Inferior parietal cortex (tissue), 1 donor: ENCODE data around the gene CDCA8.

ENCODE experiments used
- DNase-seq: peaks from one replicate; pipeline ENCODE4 v3.0.0-alpha.2; 2016; ENCODE audit errors: extremely low spot score

The CDCA8 gene

DNA sequence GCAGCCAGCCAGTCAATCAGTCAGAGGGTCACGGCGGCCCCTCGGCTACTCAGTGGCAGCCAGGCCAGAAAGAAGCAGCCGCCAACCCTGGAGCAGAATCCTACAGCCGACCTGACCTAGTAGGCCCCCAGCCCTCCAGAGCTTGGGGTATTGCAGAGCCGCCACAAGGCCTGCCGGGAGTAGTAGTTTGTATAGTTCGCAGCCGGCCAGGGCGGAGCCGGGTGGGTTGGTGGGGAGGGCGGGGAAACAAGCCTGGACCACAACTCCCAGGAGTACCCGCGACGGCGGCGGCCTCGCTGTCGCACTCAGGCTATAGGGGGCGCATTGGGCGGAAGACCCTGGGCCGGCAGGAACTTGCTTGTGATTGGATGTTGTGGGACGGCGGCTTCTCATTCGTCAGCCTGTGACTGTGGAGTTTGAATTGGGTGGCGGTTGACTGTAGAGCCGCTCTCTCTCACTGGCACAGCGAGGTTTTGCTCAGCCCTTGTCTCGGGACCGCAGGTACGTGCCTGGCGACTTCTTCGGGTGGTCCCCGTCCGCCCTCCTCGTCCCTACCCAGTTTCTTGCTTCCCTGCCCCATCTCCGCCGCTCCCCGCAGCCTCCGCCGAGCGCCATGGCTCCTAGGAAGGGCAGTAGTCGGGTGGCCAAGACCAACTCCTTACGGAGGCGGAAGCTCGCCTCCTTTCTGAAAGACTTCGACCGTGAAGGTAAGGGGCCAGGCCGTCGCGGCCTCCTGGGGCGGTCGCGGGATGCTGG, at the start of gene CDCA8:
Gene CDCA8 (plus strand): TSS at position 439 of the 756 bp plus-strand sequence. CDS start 175 bp downstream, at position 614.
- DNase-seq = peak; percentile 96

DNA sequence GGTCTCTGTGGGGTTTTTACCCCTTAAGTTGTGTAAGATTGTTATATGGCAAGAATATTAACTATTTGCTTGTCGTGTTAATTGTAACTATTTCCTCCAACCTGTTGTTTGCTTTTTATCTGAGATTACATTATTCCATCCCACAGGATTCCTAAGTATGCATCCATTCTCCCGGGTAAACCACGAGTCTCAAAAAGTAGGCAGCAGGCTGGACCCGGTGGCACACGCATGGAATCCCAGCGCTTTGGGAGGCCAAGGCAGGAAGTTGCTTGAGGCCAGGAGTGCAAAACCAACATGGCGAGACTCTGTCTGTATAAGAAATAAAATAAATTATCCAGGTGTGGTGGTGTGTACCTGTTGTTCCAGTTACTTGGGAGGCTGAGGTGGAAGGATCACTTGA, 45.0 kb upstream of the CDCA8 start:
- DNase-seq = no peak

DNA sequence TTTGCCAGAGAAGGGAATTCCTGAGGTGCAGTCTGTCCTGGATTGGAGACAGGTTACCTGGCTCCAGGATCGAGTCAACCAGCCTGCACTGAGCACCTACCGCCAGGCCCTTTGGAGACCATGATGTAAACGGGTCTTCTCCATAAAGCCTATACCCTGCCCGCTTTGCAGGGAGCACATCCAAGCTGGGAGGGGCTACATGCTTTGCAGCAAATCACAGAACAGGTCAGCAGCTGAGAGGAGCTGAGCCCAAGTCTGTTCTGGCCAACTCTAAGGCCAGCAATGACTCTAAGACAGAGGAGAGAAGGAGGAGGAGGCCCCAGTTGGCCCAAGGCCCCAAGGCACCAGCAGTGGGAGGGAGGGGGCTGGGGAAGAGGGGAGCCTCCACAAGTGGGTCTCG, 42.1 kb upstream of the CDCA8 start:
- DNase-seq = no peak

DNA sequence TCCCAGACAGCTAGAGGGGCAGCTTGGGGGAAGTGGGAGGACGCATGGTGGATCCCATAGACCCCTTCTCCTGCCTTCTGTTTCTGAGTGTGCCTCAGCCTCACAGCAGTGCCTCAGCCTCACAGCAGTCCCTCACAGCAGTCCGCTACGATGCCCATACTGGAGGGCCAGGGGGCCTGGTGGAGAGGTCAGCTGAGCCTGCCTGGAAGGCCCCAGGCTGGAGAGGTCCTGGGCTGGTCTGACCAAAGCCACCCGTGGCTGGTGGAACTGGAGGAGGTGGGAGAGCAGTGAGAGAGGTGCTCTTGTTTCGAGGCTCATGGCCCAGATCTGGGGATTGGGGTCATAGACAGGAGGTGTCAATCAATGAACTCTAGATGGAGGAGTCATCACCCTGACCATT, 41.6 kb upstream of the CDCA8 start:
- no peak for DNase-seq

DNA sequence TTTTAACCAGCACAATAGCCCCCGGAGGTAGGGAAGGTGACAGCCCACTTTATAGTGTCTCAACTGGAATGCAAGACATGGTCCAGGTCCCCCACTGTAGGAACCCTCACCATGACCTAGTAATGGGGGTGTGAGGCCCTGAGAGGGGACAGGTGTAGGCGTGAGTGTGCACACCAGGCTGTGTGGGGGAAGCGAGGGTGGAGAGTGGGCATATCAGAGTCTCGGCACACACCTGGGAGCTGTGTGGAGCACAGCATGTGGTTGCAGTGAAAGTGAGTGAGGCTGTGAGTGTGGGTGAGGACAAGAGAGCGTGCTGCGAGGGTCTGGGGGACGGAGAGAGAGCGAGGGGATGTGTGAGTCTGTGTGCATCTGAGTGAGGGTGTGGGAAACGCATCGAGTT, 40.5 kb upstream of the CDCA8 start:
- DNase-seq = no peak

DNA sequence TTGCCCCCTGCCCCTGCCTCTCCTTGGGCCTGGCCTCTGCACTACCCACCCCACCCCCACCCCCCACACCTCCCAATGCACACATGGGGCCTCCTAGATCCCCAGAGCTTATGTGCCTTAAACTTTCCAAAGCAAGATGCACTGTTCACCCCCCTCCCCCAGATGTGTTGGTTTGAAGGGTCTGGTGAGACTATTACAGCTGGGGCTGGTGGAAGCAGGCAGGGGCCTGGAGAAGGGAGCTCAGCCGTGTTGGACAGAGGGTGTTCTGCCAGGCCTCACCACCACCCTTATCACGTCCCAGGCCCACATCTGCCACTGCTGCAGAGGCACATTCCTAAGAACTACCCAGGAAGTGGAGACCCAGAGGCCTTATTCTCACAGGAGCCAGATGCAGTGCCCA, 39.3 kb upstream of the CDCA8 start:
- no peak for DNase-seq

DNA sequence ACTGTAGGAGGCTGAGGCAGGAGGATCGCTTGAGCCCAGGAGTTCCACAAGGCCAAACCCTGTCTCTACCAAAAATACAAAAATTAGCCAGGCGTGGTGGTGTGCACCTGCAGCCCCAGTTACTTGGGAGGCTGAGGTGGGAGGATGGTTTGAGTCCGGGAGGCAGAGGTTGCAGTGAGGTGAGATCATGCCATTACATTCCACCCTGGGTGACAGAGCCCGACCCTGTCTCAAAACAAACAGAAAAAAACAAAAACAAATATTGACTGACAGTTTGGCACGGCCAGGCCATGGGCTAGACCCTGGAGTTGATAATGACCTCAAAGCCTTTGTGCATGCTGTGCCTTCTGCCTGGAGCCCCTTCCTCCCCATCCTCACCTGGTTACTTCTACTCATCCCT, 38.4 kb upstream of the CDCA8 start:
- no peak for DNase-seq

DNA sequence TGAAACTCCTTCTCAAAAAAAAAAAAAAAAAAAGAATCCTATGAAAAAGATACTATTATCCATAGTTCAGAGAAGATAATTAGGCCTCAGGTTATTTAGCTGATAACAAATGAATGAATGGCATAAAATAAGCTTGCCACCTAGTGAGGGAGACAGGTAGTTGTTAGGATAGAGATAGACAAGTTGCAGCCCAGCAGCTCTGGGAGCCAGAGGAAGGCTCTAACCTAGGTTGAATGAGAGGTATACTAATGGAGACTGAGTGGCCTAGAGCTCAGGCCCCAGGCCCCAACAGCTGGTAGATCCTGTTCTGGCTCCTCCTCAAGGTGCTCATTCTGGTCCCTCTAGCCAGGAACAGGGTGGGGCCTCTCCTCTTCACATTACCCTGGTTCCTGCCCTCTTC, 37.0 kb upstream of the CDCA8 start:
- DNase-seq = no peak

DNA sequence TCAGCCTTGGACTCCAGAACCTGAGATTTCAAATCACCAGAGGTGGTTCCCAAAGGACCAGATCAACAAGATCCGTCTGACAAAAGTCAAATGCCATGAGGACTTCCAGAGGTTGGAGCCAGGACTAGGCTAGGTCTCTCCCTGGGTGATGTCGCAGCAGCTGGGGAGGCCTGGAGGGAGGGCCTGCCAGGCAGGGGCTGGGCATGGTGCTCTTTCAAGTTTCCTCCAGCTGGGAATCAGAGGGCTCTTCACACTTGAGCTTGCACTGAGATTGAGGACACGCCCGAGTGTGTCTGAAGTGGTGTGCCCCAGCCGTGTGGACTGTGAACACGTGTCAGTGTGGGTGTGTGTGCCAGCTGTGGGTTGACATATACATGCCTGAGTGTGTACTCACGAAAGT, 36.3 kb upstream of the CDCA8 start:
- DNase-seq = no peak

DNA sequence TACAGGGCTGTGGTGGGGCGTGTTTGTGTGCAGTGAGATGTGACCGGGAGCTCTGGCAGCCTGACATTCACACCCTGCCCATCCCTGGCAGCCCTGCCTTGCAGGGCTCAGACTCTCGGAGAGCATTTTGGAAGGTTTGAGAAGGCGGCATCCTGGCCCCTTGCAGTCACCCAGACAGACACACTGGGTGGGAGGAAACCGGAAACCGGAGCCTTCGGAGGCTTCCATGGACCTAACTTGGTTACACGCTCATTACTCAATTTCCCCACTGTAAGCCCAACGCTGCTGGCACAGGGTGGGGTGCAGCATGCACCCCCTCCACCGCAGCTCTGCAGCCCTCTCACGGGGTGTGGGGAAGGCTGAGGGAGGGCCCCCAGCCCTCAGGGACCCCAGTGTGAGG, 35.4 kb upstream of the CDCA8 start:
- DNase-seq = no peak

DNA sequence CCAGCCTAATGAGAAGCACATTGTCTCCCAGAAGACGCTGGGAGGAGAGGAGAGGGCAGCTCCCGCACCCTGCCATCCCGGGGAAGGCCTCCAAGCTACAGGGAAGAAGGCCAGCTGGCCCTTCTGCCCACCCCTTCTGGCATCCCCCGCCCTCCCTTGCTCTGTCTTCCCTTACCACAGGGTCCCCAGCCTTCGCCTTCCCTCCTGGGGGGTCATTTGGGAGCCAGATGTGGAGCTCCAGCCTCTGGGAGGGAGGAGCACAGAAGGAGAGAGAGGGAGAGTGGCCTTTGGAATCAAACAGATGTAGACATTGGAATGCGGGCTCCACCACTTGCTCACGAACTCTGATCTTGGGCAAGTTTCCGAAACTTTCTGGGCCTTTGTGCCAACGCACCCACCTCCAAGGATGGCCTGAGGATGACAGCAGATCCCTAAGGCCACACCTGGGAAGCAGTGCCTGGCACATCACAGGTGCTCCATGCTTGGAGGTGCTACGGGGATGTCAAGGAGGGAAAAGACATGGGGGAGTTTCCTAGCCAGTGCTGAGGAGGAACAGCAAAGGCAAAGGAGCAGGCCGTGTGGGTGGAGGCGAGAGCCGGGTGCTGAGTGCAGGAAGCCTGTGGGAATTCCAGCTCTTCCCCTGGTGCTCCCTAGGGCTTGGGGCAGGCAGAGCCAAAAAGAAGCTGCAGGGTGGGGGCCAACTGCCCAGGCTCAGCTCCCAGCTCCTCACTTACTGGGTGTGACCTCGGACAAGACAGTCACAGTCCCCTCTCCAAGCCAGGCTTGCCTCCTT, 34.5 kb upstream of the CDCA8 start:
- no peak for DNase-seq

DNA sequence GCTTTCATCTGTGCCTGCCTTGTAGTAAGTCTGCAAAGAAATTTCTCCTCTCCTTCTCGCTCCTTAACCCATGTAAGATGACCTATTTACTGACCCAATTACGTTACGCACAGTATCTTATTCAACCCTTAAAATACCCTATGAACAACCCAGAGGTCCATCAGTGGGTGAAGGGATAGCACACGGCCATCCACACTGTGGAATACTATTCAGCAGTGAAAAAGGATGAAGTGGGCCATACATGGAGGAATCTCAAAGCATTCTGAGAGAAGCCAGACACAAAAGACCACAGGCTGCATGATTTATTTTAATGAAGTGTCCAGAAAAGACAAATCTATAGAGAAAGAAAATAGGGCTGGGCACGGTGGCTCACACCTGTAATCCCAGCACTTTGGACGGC, 33.8 kb upstream of the CDCA8 start:
- no peak for DNase-seq

DNA sequence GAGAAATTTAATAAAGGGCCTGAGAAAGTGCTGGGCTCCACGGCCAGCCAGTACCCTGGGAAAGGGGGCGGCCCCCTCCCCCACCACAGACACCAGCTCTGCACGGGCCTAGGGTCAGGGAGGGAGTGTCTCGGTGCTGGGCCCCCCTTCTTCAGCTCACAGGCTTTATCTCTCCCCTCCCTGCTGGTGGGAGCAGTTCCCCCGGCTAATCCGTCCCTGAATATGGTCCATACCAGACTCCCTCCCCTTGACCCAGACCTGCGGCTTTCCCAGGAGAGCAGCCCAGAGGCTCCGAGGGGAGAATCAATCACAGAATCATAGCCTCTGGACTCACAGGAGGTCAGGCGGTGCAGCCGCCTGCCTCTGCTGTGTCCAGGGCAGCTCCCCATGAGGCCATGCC, 31.7 kb upstream of the CDCA8 start:
- DNase-seq = no peak

DNA sequence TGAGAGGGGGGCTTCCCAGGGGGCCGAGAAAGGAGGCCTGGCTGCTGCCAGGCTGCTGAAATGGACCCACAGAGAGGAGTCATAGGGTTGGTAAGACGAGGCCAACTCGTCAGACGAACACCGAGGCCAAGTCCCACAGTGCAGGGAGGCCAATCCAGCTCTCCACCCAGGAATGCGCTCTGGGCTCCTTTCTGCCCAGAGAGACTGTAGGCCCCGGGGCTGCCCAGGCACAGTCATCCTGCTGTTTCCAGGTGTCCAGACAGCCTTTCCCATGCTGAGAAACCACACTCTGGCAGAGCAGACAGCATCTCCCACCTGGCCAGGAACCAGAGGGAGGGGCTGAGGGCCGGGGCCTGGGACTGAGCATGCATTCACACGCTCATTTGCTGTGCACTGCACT, 30.9 kb upstream of the CDCA8 start:
- DNase-seq = no peak

DNA sequence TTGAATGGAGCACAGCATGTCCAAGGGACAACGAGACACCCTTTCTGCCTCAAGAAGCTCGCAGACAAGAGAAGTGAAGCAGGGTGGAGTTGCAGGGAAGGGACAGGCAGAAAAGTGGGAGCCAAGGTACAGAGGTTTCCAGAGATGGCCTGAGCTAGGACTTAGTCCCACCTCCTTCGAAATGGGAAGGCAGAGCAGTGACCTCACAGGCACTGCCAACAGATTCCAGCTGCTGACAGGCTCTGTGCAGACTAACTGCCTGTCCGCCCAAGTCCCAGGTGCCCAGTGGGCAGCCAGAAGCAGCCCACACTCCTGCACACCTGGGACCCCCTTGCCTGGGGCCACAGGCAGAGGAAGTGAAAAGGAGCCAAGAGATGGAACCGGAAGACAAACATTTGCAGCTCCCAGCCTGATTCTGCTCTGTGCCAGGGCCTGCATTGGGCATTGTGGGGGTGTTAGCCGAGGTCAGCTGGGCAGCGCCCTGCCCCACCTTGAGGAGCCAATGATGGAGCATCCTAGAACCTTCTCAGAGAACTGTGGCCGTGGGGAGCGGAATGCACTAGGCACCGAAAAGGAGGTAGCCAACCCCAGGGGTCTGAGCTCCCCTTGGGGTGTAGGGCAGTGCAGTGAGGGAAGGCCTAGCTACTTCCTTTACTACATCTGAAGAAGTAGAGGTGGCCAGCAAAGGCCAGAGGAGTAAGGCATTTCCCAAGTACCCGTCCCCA, 30.1 kb upstream of the CDCA8 start:
- no peak for DNase-seq

DNA sequence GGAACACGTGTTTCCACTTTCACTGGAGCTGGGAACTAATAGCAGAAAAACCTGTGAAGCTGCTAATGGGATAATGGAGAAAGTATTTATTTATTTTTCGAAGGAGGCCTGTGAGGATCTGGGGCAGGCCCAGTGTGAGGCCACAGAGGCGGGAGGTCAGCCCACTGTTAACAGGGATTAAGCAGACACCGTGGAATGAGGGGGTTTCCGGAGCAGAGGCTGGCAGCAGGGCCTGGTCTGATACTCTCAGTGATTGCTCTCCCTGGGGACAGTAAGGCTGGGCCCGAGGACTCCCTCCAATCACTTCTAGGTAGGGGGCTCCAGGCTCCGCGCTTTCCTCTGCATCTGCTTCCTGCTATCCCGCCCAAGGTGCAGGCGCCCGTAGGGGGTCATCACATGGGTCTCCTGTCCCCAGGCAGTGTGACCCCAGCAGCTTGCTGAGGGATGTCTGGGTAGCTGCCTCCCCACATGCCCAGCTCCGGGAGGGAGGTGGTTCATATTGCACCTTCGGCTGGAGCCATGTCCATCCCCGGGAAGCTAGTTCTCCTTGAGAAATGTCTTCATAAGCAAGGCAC, 28.8 kb upstream of the CDCA8 start:
- DNase-seq = no peak

DNA sequence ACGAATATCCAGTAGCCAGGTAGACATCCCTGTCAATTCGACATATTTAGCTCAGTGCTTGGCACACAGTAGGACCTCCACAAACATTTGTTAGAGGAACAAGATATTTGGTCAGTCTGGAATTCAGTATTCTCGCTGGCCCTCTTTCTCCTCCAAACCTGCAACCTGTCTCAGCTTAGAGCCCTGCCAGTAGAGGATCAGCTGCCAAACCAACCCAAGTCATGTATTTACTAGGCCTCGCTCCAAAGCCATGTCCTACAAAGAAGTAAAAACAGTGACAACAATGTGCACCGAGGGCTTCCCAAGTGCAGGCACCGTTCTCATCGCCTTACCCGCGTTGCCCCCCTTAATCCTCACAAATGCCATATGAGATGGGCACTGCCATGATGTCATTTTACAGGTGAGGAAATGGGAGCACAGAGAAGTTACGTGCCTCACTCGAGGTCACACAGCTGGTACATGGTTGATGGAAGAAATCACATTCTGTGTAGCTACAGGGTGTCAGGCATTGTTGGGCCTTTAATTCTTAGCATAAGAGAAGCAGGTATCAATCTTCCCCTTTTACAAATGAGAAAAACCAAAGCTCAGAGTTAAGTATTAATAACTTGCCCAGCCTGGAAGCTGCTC, 26.0 kb upstream of the CDCA8 start:
- DNase-seq = no peak

DNA sequence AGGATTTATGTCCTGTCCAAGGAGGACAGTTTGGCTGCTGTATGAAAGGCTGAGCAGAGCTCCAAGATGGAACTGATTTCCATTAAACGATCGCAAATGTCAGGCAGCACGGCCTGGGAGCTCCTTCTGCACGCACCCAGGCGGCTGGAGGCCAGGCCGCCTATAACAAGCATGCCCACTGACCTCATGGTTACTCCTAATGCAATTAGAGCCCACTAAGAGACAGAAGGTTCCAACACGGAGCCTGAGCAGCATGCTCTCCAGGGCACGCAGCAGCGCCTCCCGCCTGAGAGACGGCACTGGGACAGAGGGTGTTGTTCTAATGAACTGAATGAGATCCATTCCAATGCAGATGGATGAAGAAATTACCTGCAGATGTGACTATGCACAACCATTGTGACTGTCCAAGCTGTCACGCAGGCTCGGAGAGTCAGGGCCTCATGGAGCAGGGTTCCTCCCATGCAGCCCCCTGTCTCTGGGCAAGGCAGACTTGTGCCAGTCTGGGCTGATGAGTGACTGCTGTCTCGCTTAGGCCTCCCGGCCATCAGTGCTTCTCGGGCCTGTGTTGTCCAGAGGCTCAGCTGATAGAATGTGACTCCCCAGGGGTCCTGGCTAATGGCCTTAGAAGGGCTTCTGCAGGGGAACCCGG, 25.2 kb upstream of the CDCA8 start:
- no peak for DNase-seq

DNA sequence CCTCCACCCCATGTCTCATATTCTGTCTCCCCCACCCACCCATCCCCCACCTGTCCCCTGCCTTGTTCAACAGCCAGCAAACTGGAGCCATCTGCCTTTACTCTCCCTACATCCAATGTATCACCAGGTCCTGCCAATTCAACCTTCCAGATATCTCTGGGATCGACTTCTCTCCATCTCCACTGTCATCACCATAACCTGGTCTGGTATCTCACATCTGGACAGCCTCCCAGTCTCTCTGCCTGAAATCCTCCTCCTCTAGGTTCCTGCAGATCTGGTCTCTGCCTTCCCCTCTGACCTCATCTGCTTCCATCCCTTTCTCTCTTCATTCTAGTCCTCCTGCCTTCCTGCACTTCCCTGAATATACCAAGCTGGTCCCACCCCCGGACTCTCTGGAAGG, 22.2 kb upstream of the CDCA8 start:
- no peak for DNase-seq

DNA sequence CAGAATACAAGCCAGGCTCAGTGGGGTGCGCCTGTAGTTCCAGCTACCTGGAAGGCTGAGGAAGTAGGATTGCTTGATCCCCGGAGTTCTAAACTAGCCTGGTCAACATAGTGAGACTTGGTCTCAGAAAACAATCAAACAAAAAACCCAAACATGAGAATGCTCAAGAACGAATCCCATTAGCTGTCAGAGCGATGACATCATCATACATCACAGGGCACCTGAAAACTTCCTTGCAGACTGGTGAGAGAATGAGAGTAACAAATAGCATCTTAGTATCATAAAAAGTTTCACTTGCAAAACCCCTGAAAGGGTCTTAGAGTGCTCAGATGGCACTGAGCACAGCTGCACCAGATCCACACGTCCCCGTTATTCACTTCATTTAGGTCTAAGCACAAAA, 21.1 kb upstream of the CDCA8 start:
- no peak for DNase-seq

DNA sequence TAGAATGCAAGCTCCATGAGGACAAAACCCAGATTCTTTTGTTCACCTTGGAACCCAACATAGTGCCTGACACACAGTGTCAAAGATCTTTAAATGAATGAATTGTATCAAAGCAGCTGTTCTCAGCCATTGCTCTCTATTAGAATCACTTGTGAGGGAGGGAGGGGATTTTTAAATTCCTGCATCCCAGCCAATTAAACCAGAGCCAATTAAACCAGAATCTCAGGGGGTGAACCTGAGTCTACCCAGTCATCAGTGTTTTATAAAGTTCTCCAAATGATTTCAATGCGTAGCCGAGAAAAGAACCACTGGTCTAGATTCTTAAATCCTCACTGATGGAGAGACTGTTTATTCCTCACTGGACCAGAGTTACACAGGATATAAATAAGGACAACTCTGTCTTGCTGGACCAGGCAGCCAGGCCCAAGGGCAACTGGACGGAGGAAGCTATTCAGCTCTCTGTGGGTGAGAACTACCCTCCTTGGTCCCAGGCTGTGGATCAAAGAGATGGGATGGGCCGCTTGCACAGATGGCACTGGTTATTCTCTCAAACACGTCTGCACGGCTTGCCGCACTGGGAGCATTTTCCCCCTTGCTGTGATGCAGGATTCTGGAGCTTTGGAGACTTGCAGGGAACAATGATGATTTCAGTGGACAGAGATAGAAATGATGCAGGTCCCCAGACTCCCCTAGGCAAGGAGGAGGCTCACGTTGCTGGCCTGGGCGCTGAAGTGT, 20.0 kb upstream of the CDCA8 start:
- DNase-seq = no peak
